IMR-90 (cell line): ENCODE data around the gene SOX6. TPM values are rescaled to one million over a fixed set of nuclear protein-coding genes. Genes with fewer than 3 reads are reported as not detected.

Experiments
- ATAC-seq: fragments of 200-7000 bp; cut with Tn5 transposase; 2 replicates; pipeline ENCODE4 v1.9.1; 2020; ENCODE audit warnings: low read depth, mild to moderate bottlenecking, moderate library complexity
- BruUV-seq: library from RNA; stranded (reverse); fragments of 400-500 nt; replicated peaks from 2 replicates; lab custom pipeline; 2021; lab: Mats Ljungman, UMichigan
- CTCF ChIA-PET: fragments of 300-600 bp; formaldehyde crosslinking; extraction: SDS; loops from one replicate; lab custom pipeline; 2021; ENCODE audit warnings: antibody characterized with exemption; lab: Yijun Ruan, JAX
- POLR2A ChIA-PET: fragments of 300-600 bp; sonication (Branson Sonifier 250); formaldehyde crosslinking; loops from one replicate; lab custom pipeline; 2022; ENCODE audit warnings: antibody characterized with exemption; ENCODE audit not compliant: unreplicated experiment; lab: Charles Lee
- DNase-seq: peaks from one replicate; pipeline ENCODE4 v3.0.0; 2013
- H2AFZ ChIP-seq: replicated peaks from 2 replicates; pipeline ENCODE3; 2013; ENCODE audit warnings: low read length, mild to moderate bottlenecking; ENCODE audit not compliant: poor library complexity
- H2AK5ac ChIP-seq: 2 replicates; pipeline ENCODE4 v1.6.1; 2013; ENCODE audit warnings: low read depth, low read length, inconsistent platforms
- H2AK9ac ChIP-seq: replicated peaks from 2 replicates; pipeline ENCODE3; 2013; ENCODE audit warnings: mild to moderate bottlenecking, low read depth, low read length, moderate library complexity; ENCODE audit not compliant: poor library complexity
- H2BK120ac ChIP-seq: 2 replicates; pipeline ENCODE4 v1.6.1; 2013; ENCODE audit warnings: low read depth, low read length, inconsistent platforms
- H2BK15ac ChIP-seq: 3 replicates; pipeline ENCODE4 v1.6.1; 2013; ENCODE audit warnings: low read depth, low read length, inconsistent platforms
- H2BK20ac ChIP-seq: 2 replicates; pipeline ENCODE4 v1.6.1; 2013; ENCODE audit warnings: low read depth, mild to moderate bottlenecking, inconsistent platforms, low read length, moderate library complexity
- H2BK5ac ChIP-seq: 2 replicates; pipeline ENCODE4 v1.6.1; 2013; ENCODE audit warnings: mild to moderate bottlenecking, low read depth, low read length, inconsistent platforms; ENCODE audit not compliant: poor library complexity, severe bottlenecking
- H3K14ac ChIP-seq: replicated peaks from 2 replicates; pipeline ENCODE4 v1.6.1; 2013; ENCODE audit warnings: low read depth, low read length, inconsistent platforms
- H3K18ac ChIP-seq: 2 replicates; pipeline ENCODE4 v1.6.1; 2013; ENCODE audit warnings: low read depth, low read length, control low read depth
- H3K23ac ChIP-seq: 2 replicates; pipeline ENCODE4 v1.6.1; 2013; ENCODE audit warnings: low read depth, low read length, inconsistent platforms
- H3K27ac ChIP-seq: 2 replicates; pipeline ENCODE4 v1.5.1; 2013; ENCODE audit warnings: mild to moderate bottlenecking, control low read depth, low read length; ENCODE audit not compliant: insufficient read depth
- H3K27me3 ChIP-seq: 2 replicates; pipeline ENCODE4 v1.6.1; 2013; ENCODE audit warnings: low read length; ENCODE audit not compliant: control insufficient read depth, insufficient read depth
- H3K36me3 ChIP-seq: 2 replicates; pipeline ENCODE4 v1.6.1; 2013; ENCODE audit warnings: low read length, mixed read lengths; ENCODE audit not compliant: control insufficient read depth, insufficient read depth
- H3K4ac ChIP-seq: 2 replicates; pipeline ENCODE4 v1.6.1; 2013; ENCODE audit warnings: low read depth, low read length, inconsistent platforms
- H3K4me1 ChIP-seq: 2 replicates; pipeline ENCODE4 v1.6.1; 2013; ENCODE audit warnings: low read length, mixed read lengths; ENCODE audit not compliant: control insufficient read depth, insufficient read depth
- H3K4me2 ChIP-seq: 2 replicates; pipeline ENCODE4 v1.6.1; 2013; ENCODE audit warnings: low read depth, mild to moderate bottlenecking, control low read depth, low read length, moderate library complexity
- H3K4me3 ChIP-seq: 2 replicates; pipeline ENCODE4 v1.5.1; 2013; ENCODE audit warnings: low read depth, mild to moderate bottlenecking, control low read depth, low read length, moderate library complexity; ENCODE audit not compliant: insufficient read depth
- H3K56ac ChIP-seq: 2 replicates; pipeline ENCODE4 v1.6.1; 2013; ENCODE audit warnings: low read length, inconsistent platforms; ENCODE audit not compliant: insufficient read depth; ENCODE audit errors: extremely low read depth
- H3K79me1 ChIP-seq, 2 experiments: 2 replicates each; pipeline ENCODE4 v1.6.1; 2013; ENCODE audit warnings: low read length in 2 of 2, inconsistent platforms in 1 of 2, low read depth in 1 of 2
- H3K9ac ChIP-seq: 2 replicates; pipeline ENCODE4 v1.6.1; 2013; ENCODE audit warnings: low read depth, low read length, control low read depth
- H3K9me1 ChIP-seq: 2 replicates; pipeline ENCODE4 v1.6.1; 2013; ENCODE audit warnings: low read length, inconsistent platforms; ENCODE audit not compliant: insufficient read depth
- H3K9me3 ChIP-seq: 2 replicates; pipeline ENCODE4 v1.6.1; 2013; ENCODE audit warnings: low read length; ENCODE audit not compliant: control insufficient read depth, insufficient read depth
- H4K20me1 ChIP-seq: 2 replicates; pipeline ENCODE4 v1.6.1; 2013; ENCODE audit warnings: low read length, inconsistent platforms; ENCODE audit not compliant: insufficient read depth
- H4K5ac ChIP-seq: 2 replicates; pipeline ENCODE4 v1.6.1; 2013; ENCODE audit warnings: mild to moderate bottlenecking, low read depth, low read length, control low read depth
- H4K8ac ChIP-seq, 2 experiments: 2 replicates each; pipeline ENCODE4 v1.6.1; 2013; ENCODE audit warnings: low read depth in 2 of 2, low read length in 2 of 2, control low read depth in 1 of 2, inconsistent platforms in 1 of 2
- H4K91ac ChIP-seq: 2 replicates; pipeline ENCODE4 v1.6.1; 2013; ENCODE audit warnings: low read depth, low read length, inconsistent platforms; ENCODE audit not compliant: insufficient read depth
- BHLHE40 ChIP-seq: fragments of 150-350 bp; IDR thresholded peaks from 2 replicates; pipeline ENCODE4 v1.6.1; 2016; ENCODE audit warnings: mild to moderate bottlenecking, low read depth, low read length
- CEBPB ChIP-seq: IDR thresholded peaks from 2 replicates; pipeline ENCODE4 v1.6.1; 2012; ENCODE audit warnings: low read depth, low read length, improper control_type of control experiment
- CHD1 ChIP-seq: IDR thresholded peaks from 2 replicates; pipeline ENCODE4 v1.6.1; 2012; ENCODE audit warnings: low read depth, low read length, improper control_type of control experiment
- FOS ChIP-seq: fragments of 150-350 bp; IDR thresholded peaks from 2 replicates; pipeline ENCODE4 v1.6.1; 2016; ENCODE audit warnings: low read depth, low read length
- MAFK ChIP-seq: IDR thresholded peaks from 2 replicates; pipeline ENCODE4 v1.6.1; 2012; ENCODE audit warnings: low read depth, low read length, improper control_type of control experiment
- MAZ ChIP-seq: IDR thresholded peaks from 2 replicates; pipeline ENCODE4 v1.6.1; 2012; ENCODE audit warnings: low read depth, mild to moderate bottlenecking, low read length, improper control_type of control experiment, moderate library complexity, borderline replicate concordance
- MXI1 ChIP-seq: IDR thresholded peaks from 2 replicates; pipeline ENCODE4 v1.6.1; 2012; ENCODE audit warnings: low read depth, mild to moderate bottlenecking, low read length, moderate library complexity, borderline replicate concordance
- NFE2L2 ChIP-seq: fragments of 150-350 bp; IDR thresholded peaks from 2 replicates; pipeline ENCODE4 v1.6.1; 2016; ENCODE audit warnings: low read depth, mild to moderate bottlenecking, low read length
- POLR2A ChIP-seq: IDR thresholded peaks from 2 replicates; pipeline ENCODE4 v1.6.1; 2012; ENCODE audit warnings: mild to moderate bottlenecking, low read depth, low read length
- RAD21 ChIP-seq: IDR thresholded peaks from 2 replicates; pipeline ENCODE4 v1.6.1; 2012; ENCODE audit warnings: low read length, improper control_type of control experiment
- RCOR1 ChIP-seq: IDR thresholded peaks from 2 replicates; pipeline ENCODE4 v1.6.1; 2012; ENCODE audit warnings: mild to moderate bottlenecking, low read length, improper control_type of control experiment; ENCODE audit not compliant: insufficient replicate concordance
- RFX5 ChIP-seq: IDR thresholded peaks from 2 replicates; pipeline ENCODE4 v1.8.0; 2012; ENCODE audit warnings: low read depth, mild to moderate bottlenecking, low read length, moderate library complexity
- SMC3 ChIP-seq: fragments of 150-350 bp; IDR thresholded peaks from 2 replicates; pipeline ENCODE4 v1.6.1; 2016; ENCODE audit warnings: low read depth, mild to moderate bottlenecking, antibody characterized with exemption, low read length, moderate library complexity
- dilution Hi-C: fragments of 300-500 bp; cut with HindIII; formaldehyde crosslinking; loops from one replicate; pipeline ENCODE4 v1.14.3; 2018; ENCODE audit warnings: low sequenced_read_pairs; ENCODE audit not compliant: unreplicated experiment
- in situ Hi-C: fragments of 300-500 bp; cut with MboI; formaldehyde crosslinking; loops from 3 replicates; pipeline ENCODE4 v1.14.3; 2019; ENCODE audit warnings: low sequenced_read_pairs, inconsistent platforms, mixed read lengths
- intact Hi-C: fragments of 100-400 bp; cut with micrococcal nuclease; formaldehyde crosslinking; loops from 2 replicates; pipeline ENCODE4 v1.10.0; 2022
- polyA plus RNA-seq, 3 experiments: library from polyadenylated mRNA; depleted of rRNA; stranded (reverse); fragments of >200 nt; gene quantifications; 2 replicates each; pipeline ENCODE4 v1.2.3, GENCODE V29; 2012; ENCODE audit warnings: low replicate concordance in 1 of 3
- total RNA-seq: library from RNA; depleted of rRNA; stranded (reverse); fragments of >200 nt; gene quantifications from 2 replicates; pipeline ENCODE4 v1.2.3, GENCODE V29; 2012
- TF ChIP-seq, protein P1 (sequence below): conservative IDR thresholded peaks from 2 replicates; pipeline ENCODE4 v1.5.1; 2012; ENCODE audit warnings: mild to moderate bottlenecking, low read depth, low read length, improper control_type of control experiment
- TF ChIP-seq, protein P2 (sequence below): fragments of 150-350 bp; IDR thresholded peaks from 2 replicates; pipeline ENCODE4 v1.6.1; 2017; ENCODE audit warnings: mild to moderate bottlenecking, antibody characterized with exemption, low read length, low read depth
- TF ChIP-seq, protein P3 (sequence below): fragments of 150-350 bp; IDR thresholded peaks from 2 replicates; pipeline ENCODE4 v1.6.1; 2016; ENCODE audit warnings: low read depth, mild to moderate bottlenecking, low read length, moderate library complexity, borderline replicate concordance

The SOX6 gene
- total and polyA plus RNA-seq, 2 of the 4 experiments (the other 2 are of a cell fraction) = 1.7 to 7.7 TPM

DNA sequence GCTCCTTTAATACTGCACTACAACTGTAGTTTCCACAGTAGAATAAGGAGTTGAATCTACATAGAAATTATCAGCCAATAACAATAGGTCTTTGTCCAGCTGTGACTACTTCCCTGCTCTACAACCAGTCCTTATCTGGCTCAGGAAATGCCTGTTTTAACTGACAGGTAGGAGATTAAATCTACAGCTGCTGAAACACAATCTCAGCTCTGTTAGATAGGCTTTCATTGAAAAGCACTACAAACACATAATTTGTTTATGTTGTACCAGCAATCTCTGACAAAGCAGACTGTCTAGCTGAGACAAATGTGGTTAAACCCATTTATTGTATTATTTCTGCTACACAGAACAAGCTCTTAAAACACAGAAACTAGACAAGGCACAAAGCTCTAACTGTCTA, 230.0 kb downstream of the SOX6 start:
- Histone ChIP-seq H3K36me3 (no peaks in the 10 kb centered on the region), H2AK9ac (no peak overlapping the region), H3K56ac (no peak overlapping the region), H3K4me1 (no peaks in the 10 kb centered on the region), H4K91ac (no peak overlapping the region), H3K9me3 (no peaks in the 10 kb centered on the region), H3K9ac (no peak overlapping the region), H2AK5ac (no peak overlapping the region), H3K18ac (no peak overlapping the region), H3K4me2 (no peak overlapping the region), H3K27me3 (no peaks in the 10 kb centered on the region), H3K4me3 (no peak overlapping the region), H4K20me1 (no peaks in the 10 kb centered on the region), H4K5ac (no peak overlapping the region), H3K4ac (no peak overlapping the region), H3K9me1 (no peaks in the 10 kb centered on the region), H2BK20ac (no peak overlapping the region), H2BK120ac (no peak overlapping the region), H2BK5ac (no peak overlapping the region), H2BK15ac (no peak overlapping the region), H4K8ac (no peak overlapping the region), H3K23ac (no peak overlapping the region), H3K79me1 (no peaks in the 10 kb centered on the region), H3K27ac (no peak overlapping the region), H2AFZ (no peak overlapping the region), H3K14ac (no peak overlapping the region)
- POLR2A ChIA-PET = no interaction called here
- intact Hi-C loops (no loop called here), dilution Hi-C loops (no loop called here), in situ Hi-C loops (no loop called here)
- peak; percentile 30 for DNase-seq
- CTCF ChIA-PET = no interaction called here
- TF ChIP-seq, protein P1, sequence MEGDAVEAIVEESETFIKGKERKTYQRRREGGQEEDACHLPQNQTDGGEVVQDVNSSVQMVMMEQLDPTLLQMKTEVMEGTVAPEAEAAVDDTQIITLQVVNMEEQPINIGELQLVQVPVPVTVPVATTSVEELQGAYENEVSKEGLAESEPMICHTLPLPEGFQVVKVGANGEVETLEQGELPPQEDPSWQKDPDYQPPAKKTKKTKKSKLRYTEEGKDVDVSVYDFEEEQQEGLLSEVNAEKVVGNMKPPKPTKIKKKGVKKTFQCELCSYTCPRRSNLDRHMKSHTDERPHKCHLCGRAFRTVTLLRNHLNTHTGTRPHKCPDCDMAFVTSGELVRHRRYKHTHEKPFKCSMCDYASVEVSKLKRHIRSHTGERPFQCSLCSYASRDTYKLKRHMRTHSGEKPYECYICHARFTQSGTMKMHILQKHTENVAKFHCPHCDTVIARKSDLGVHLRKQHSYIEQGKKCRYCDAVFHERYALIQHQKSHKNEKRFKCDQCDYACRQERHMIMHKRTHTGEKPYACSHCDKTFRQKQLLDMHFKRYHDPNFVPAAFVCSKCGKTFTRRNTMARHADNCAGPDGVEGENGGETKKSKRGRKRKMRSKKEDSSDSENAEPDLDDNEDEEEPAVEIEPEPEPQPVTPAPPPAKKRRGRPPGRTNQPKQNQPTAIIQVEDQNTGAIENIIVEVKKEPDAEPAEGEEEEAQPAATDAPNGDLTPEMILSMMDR = no peak
- no peak for TF ChIP-seq POLR2A
- TF ChIP-seq FOS = no peak
- TF ChIP-seq NFE2L2 = no peak
- TF ChIP-seq, protein P2, sequence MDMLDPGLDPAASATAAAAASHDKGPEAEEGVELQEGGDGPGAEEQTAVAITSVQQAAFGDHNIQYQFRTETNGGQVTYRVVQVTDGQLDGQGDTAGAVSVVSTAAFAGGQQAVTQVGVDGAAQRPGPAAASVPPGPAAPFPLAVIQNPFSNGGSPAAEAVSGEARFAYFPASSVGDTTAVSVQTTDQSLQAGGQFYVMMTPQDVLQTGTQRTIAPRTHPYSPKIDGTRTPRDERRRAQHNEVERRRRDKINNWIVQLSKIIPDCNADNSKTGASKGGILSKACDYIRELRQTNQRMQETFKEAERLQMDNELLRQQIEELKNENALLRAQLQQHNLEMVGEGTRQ = no peak
- no peak for TF ChIP-seq RFX5
- TF ChIP-seq CHD1 = no peak
- TF ChIP-seq MXI1 = no peak
- TF ChIP-seq CEBPB = no peak
- TF ChIP-seq, protein P3, sequence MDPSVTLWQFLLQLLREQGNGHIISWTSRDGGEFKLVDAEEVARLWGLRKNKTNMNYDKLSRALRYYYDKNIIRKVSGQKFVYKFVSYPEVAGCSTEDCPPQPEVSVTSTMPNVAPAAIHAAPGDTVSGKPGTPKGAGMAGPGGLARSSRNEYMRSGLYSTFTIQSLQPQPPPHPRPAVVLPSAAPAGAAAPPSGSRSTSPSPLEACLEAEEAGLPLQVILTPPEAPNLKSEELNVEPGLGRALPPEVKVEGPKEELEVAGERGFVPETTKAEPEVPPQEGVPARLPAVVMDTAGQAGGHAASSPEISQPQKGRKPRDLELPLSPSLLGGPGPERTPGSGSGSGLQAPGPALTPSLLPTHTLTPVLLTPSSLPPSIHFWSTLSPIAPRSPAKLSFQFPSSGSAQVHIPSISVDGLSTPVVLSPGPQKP = no peak
- no peak for TF ChIP-seq RCOR1
- TF ChIP-seq BHLHE40 = no peak
- TF ChIP-seq SMC3 = no peak
- no peak for TF ChIP-seq MAFK
- no peak for TF ChIP-seq RAD21
- no peak for TF ChIP-seq MAZ
- BruUV-seq = no TSS peak
- ATAC-seq = no peak
